Measurements from ENCODE around the gene KIAA0586.

Gene KIAA0586

DNA sequence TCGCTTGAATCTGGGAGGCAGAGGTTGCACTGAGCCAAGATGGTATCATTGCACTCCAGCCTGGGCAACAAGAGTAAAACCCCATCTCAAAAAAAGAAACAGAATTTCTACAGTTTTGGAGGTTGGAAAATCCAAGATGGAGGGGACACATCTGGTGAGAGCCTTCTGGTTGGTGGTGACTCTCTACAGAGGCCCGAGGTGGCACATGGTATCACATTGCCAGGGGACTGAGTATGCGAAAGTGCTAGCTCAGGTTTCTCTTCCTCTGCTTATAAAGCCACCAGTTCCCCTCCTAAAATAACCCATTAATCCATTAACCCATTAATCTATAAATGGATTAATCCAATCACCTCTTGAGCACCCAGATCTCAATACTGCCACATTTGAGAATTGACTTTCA lies 139.5 kb downstream of the KIAA0586 start:
- CTCF ChIA-PET: no interaction called here
- POLR2A ChIA-PET: no interaction called here

DNA sequence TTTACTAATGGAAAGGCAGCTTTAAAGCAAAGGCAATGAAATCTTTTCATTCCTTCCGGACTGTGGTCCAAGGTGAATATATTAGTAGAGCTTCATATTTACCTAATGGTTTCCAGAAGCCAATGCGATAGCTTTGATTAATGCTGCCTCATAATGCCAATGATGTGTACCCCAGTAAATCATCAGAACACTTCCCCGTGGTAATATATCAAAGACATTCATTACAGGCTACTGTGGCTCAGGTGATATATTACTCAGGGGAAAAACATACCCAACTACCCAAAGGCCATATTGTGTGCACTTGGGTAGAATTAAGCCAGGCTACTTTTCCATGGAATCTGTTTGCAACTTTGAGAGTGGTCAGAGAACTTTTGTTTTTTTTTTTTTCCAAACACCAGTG lies 140.8 kb downstream of the KIAA0586 start:
- DNase-seq (ENCODE audit: extremely low spot score): no peak
- CTCF ChIA-PET: interaction anchor here (0.6 kb wide), 1 partner anchor 324 kb away, joined by 3 read pairs; the partner anchor contains the start of gene PSMA3
- no peak for TF ChIP-seq LEF1 (IDR thresholded peaks at IDR 0.05; ENCODE audit: borderline replicate concordance)
- TF ChIP-seq CTBP1 (IDR thresholded peaks at IDR 0.05; ENCODE audit: borderline replicate concordance): no peak
- no peak for TF ChIP-seq HDGF (IDR thresholded peaks at IDR 0.05; ENCODE audit: borderline replicate concordance)
- no peak for TF ChIP-seq FOXA1 (IDR thresholded peaks at IDR 0.05)
- TF ChIP-seq FOXK2 (IDR thresholded peaks at IDR 0.05): no peak
- TF ChIP-seq FOXM1 (IDR thresholded peaks at IDR 0.05; ENCODE audit: borderline replicate concordance): no peak
- TF ChIP-seq, protein P1, sequence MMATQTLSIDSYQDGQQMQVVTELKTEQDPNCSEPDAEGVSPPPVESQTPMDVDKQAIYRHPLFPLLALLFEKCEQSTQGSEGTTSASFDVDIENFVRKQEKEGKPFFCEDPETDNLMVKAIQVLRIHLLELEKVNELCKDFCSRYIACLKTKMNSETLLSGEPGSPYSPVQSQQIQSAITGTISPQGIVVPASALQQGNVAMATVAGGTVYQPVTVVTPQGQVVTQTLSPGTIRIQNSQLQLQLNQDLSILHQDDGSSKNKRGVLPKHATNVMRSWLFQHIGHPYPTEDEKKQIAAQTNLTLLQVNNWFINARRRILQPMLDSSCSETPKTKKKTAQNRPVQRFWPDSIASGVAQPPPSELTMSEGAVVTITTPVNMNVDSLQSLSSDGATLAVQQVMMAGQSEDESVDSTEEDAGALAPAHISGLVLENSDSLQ (IDR thresholded peaks at IDR 0.05): no peak
- no peak for TF ChIP-seq ARNT (IDR thresholded peaks at IDR 0.05)
- no peak for TF ChIP-seq NFRKB (IDR thresholded peaks at IDR 0.05)
- TF ChIP-seq SP1 (IDR thresholded peaks at IDR 0.05): no peak
- TF ChIP-seq TARDBP (IDR thresholded peaks at IDR 0.05): no peak
- no peak for TF ChIP-seq ELF4 (IDR thresholded peaks at IDR 0.05)
- no peak for TF ChIP-seq ZNF384 (IDR thresholded peaks at IDR 0.05)
- POLR2A ChIA-PET: no interaction called here

More for the DNA sequence above, 139.5 kb downstream of the KIAA0586 start:
- no peak for TF ChIP-seq SP1 (IDR thresholded peaks at IDR 0.05)
- TF ChIP-seq ELF4 (IDR thresholded peaks at IDR 0.05): no peak
- no peak for TF ChIP-seq TARDBP (IDR thresholded peaks at IDR 0.05)
- TF ChIP-seq LEF1 (IDR thresholded peaks at IDR 0.05; ENCODE audit: borderline replicate concordance): no peak
- TF ChIP-seq FOXA1 (IDR thresholded peaks at IDR 0.05): no peak
- TF ChIP-seq SUZ12 (IDR thresholded peaks at IDR 0.05): no peak
- no peak for TF ChIP-seq FOXM1 (IDR thresholded peaks at IDR 0.05; ENCODE audit: borderline replicate concordance)
- TF ChIP-seq L3MBTL2 (conservative IDR thresholded peaks at IDR 0.05): no peak
- no peak for DNase-seq (ENCODE audit: extremely low spot score)

DNA sequence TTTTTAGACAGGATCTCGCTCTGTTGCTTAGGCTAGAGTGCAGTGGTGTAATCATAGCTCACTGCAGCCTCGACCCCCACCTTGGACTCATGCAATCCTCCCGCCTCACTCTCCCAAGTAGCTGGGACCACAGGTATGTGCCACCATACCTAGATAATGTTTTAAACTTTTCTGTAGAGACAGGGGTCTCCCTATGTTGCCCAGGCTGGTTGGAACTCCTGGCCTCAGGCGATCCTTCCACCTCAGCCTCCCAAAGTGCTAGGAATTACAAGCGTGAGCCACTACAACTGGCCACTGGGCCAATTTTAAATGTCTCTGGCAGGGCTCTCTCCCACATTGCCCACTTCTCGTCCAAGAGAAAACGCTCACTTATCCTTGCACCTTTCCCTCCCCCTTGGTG lies 143.7 kb downstream of the KIAA0586 start:
- ChIA-PET CTCF (no interaction called here), POLR2A (no interaction called here)
- TF ChIP-seq, protein P1 (IDR thresholded peaks at IDR 0.05): no peak
- TF ChIP-seq FOXA1 (IDR thresholded peaks at IDR 0.05): no peak
- DNase-seq (ENCODE audit: extremely low spot score): no peak

DNA sequence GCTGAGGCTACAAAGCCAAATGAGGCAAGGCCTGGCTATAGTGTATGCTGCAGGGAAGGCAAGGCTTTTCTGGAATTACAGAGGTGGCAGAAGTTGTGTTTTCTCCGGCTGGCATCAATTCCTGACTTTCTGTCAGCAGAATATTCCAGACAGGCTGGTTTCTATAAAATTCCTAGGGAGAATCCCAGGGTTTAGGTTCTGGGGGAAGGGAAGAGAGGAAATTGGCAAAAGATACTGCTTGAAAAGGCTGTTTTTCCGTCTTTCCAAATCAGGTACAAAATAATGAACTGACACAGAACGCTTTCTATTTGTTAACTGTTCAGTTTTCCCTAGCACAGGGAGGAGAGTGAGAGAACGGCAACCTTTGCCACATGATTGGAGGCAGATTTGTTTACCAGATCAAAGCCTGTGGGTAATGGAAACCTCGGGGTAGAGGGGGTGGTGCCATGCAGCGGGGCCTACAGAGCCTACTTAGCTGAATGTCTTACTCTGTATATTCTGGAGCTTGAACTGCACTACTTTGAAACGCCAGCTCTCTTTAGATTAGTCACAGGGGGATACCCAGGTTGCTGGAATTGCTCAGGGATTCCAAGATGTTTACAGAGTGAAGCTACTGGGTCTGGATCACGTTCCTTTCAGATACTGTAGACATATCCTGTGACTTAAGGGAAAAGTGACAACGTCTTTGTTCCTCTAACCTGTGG lies 144.4 kb downstream of the KIAA0586 start:
- TF ChIP-seq ZNF384 (IDR thresholded peaks at IDR 0.05): no peak
- TF ChIP-seq HDGF (IDR thresholded peaks at IDR 0.05; ENCODE audit: borderline replicate concordance): no peak
- no peak for TF ChIP-seq FOXA1 (IDR thresholded peaks at IDR 0.05)
- TF ChIP-seq, protein P1 (IDR thresholded peaks at IDR 0.05): no peak
- TF ChIP-seq SP1 (IDR thresholded peaks at IDR 0.05): no peak
- no peak for TF ChIP-seq LEF1 (IDR thresholded peaks at IDR 0.05; ENCODE audit: borderline replicate concordance)
- CTCF ChIA-PET: no interaction called here
- DNase-seq (ENCODE audit: extremely low spot score): no peak
- POLR2A ChIA-PET: no interaction called here

DNA sequence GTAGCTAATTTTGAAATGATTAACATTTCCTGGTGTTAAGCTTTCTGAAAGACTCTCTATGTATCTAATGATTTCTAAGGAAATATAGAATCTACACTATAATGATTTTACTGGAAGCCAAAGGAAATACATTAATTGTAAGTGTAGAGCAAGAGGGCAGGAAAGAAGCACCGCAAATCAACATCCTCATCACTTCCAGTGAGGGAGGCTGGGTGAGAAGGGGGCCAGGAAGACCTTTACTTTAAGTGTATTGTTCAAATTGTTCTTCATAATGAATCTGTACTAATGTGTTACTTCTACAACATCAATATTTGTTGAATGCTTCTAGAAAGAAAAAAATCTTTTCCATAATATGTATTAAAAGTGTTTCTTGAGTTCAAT lies 144.9 kb downstream of the KIAA0586 start:
- ChIA-PET CTCF (no interaction called here), POLR2A (no interaction called here)
- no peak for TF ChIP-seq SUZ12 (IDR thresholded peaks at IDR 0.05)
- TF ChIP-seq L3MBTL2 (conservative IDR thresholded peaks at IDR 0.05): no peak
- TF ChIP-seq ZNF384 (IDR thresholded peaks at IDR 0.05): no peak
- no peak for TF ChIP-seq ARNT (IDR thresholded peaks at IDR 0.05)
- no peak for TF ChIP-seq NFRKB (IDR thresholded peaks at IDR 0.05)
- TF ChIP-seq TARDBP (IDR thresholded peaks at IDR 0.05): no peak
- TF ChIP-seq, protein P1 (IDR thresholded peaks at IDR 0.05): no peak
- no peak for TF ChIP-seq FOXK2 (IDR thresholded peaks at IDR 0.05)
- TF ChIP-seq SP1 (IDR thresholded peaks at IDR 0.05): no peak
- TF ChIP-seq ELF4 (IDR thresholded peaks at IDR 0.05): no peak
- no peak for DNase-seq (ENCODE audit: extremely low spot score)

DNA sequence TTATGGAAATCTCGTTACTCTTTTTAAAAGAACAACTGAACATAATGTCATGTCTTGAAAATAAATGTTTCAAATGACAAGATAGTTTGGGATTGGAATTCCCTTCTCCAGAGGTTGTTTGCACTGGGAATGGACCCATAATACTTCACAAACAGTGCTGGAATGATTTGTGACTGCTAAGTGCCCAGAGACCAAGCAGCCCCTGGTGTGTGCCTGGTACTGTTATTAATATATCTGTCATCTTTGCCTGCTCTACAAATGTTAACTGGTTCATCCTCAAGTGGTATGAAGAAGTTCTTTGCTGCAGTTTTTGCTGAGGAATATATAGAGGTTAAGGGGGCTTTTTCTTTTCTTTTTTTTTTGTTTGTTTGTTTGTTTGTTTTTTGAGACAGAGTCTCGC lies 145.3 kb downstream of the KIAA0586 start:
- ChIA-PET CTCF (no interaction called here), POLR2A (no interaction called here)
- TF ChIP-seq, protein P1 (IDR thresholded peaks at IDR 0.05): no peak
- TF ChIP-seq CTBP1 (IDR thresholded peaks at IDR 0.05; ENCODE audit: borderline replicate concordance): no peak
- TF ChIP-seq SP1 (IDR thresholded peaks at IDR 0.05): no peak
- no peak for TF ChIP-seq HDGF (IDR thresholded peaks at IDR 0.05; ENCODE audit: borderline replicate concordance)
- no peak for TF ChIP-seq LEF1 (IDR thresholded peaks at IDR 0.05; ENCODE audit: borderline replicate concordance)
- no peak for TF ChIP-seq BHLHE40 (IDR thresholded peaks at IDR 0.05; ENCODE audit: borderline replicate concordance)
- no peak for TF ChIP-seq FOXM1 (IDR thresholded peaks at IDR 0.05; ENCODE audit: borderline replicate concordance)
- TF ChIP-seq ZNF384 (IDR thresholded peaks at IDR 0.05): no peak
- TF ChIP-seq FOXK2 (IDR thresholded peaks at IDR 0.05): no peak
- TF ChIP-seq TARDBP (IDR thresholded peaks at IDR 0.05): no peak
- TF ChIP-seq ELF4 (IDR thresholded peaks at IDR 0.05): no peak
- TF ChIP-seq ARNT (IDR thresholded peaks at IDR 0.05): no peak
- TF ChIP-seq L3MBTL2 (conservative IDR thresholded peaks at IDR 0.05): no peak
- no peak for TF ChIP-seq SUZ12 (IDR thresholded peaks at IDR 0.05)
- no peak for TF ChIP-seq FOXA1 (IDR thresholded peaks at IDR 0.05)
- DNase-seq (ENCODE audit: extremely low spot score): no peak

Data from HEK293T (cell line).